ENCODE data around the gene ULK1.

Gene ULK1

DNA sequence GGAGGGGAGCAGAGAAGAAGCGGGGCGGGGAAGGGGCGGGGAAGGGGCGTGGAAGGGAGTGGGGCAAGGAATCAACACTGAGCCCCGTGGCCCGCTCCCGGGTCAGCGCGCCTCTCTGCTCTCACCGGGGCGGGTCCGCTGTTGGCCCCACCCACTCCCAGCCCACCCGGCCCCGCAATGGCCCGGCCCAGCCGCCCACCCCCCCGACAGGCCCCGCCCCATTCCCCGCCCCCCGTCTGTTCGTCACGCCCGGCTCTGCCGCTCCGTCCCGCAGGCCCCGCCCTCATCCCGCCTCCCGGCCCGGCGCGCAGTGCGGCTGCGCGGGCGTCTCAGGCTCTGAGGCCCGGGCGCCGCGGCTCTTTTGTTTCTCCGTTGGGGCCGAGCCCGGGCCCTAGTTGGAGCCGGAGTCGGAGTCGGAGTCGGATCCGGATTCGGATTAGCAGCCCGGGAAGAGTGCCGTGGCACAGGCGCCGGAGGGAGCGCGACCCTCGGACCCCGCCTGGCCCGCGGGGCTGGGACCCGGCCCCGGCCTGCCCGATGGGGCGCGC is at the start of gene ULK1:
TSS of gene ULK1 (plus strand) at position 310 of the 548 bp plus-strand sequence. CDS start 380 bp downstream, outside the sequence.
- H3K27ac ChIP-seq (ENCODE audit: low read length) = no peak within 1 kb of the TSS
- peaks cover 5% of the 10 kb centered on the region for H3K4me1 ChIP-seq (ENCODE audit: control insufficient read depth, low read depth, low read length)
- H3K36me3 ChIP-seq (ENCODE audit: control insufficient read depth, low read depth, low read length) = no peaks in the 10 kb centered on the region

GRCh38 chr12:131844656-131845055 is 49.8 kb upstream of the ULK1 start:
- Histone ChIP-seq H3K4me1 (ENCODE audit: control insufficient read depth, low read depth, low read length) (no peaks in the 10 kb centered on the region), H3K27ac (ENCODE audit: low read length) (no peak overlapping the region), H3K4me3 (ENCODE audit: low read length) (no peak overlapping the region), H3K36me3 (ENCODE audit: control insufficient read depth, low read depth, low read length) (peaks cover 48% of the 10 kb centered on the region), H3K9ac (ENCODE audit: low read length) (no peak overlapping the region), H3K9me3 (ENCODE audit: control insufficient read depth, low read depth, low read length) (no peaks in the 10 kb centered on the region), H3K27me3 (ENCODE audit: control insufficient read depth, insufficient read depth, low read length) (no peaks in the 10 kb centered on the region)

More for the DNA sequence above, at the start of gene ULK1:
- H3K9ac ChIP-seq (ENCODE audit: low read length) = peak within 1 kb of the TSS; percentile 50
- no peaks in the 10 kb centered on the region for H3K27me3 ChIP-seq (ENCODE audit: control insufficient read depth, insufficient read depth, low read length)
- no peaks in the 10 kb centered on the region for H3K9me3 ChIP-seq (ENCODE audit: control insufficient read depth, low read depth, low read length)
- H3K4me3 ChIP-seq (ENCODE audit: low read length) = peak within 1 kb of the TSS; percentile 62

DNA sequence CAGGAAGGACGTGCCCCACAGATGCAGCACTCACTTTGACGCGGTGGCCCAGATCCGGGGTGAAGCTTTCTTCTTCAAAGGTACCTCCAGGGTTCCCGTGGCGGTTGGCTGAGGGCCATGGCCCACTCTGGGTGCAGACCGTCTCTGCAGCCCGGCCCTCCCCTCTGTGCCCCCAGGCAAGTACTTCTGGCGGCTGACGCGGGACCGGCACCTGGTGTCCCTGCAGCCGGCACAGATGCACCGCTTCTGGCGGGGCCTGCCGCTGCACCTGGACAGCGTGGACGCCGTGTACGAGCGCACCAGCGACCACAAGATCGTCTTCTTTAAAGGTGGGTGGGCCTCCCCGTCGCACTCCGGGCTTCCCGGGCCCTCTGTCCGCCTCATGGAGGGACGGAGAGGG is 49.3 kb upstream of the ULK1 start:
- Histone ChIP-seq H3K36me3 (ENCODE audit: control insufficient read depth, low read depth, low read length) (peaks cover 48% of the 10 kb centered on the region), H3K9me3 (ENCODE audit: control insufficient read depth, low read depth, low read length) (no peaks in the 10 kb centered on the region), H3K9ac (ENCODE audit: low read length) (no peak overlapping the region), H3K27me3 (ENCODE audit: control insufficient read depth, insufficient read depth, low read length) (no peaks in the 10 kb centered on the region), H3K27ac (ENCODE audit: low read length) (no peak overlapping the region), H3K4me3 (ENCODE audit: low read length) (no peak overlapping the region), H3K4me1 (ENCODE audit: control insufficient read depth, low read depth, low read length) (no peaks in the 10 kb centered on the region)

GRCh38 chr12:131847456-131847855 is 47.0 kb upstream of the ULK1 start:
- H3K36me3 ChIP-seq (ENCODE audit: control insufficient read depth, low read depth, low read length) = peaks cover 36% of the 10 kb centered on the region
- no peak overlapping the region for H3K4me3 ChIP-seq (ENCODE audit: low read length)
- no peak overlapping the region for H3K27ac ChIP-seq (ENCODE audit: low read length)
- H3K27me3 ChIP-seq (ENCODE audit: control insufficient read depth, insufficient read depth, low read length) = no peaks in the 10 kb centered on the region
- H3K4me1 ChIP-seq (ENCODE audit: control insufficient read depth, low read depth, low read length) = no peaks in the 10 kb centered on the region
- H3K9me3 ChIP-seq (ENCODE audit: control insufficient read depth, low read depth, low read length) = no peaks in the 10 kb centered on the region
- H3K9ac ChIP-seq (ENCODE audit: low read length) = no peak overlapping the region

DNA sequence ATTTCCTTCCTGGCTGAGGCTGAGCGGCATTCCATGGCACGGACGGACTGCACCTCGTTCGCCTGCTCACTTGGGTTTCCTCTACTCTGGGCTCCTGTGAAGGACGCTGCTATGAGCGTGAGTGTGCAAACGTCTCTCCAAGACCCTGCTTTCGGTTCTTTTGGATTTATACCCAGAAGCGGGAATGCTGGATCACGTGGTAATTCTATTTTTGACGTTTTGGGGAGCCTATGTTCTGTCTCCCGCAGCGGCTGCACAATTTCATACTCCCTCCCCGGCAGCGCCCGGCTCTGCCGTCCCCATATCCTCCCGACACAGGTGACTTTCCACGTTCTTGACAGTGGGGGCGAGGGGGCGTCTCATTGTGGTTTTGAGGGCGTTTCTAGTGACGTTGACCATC is 45.7 kb upstream of the ULK1 start:
- H3K9me3 ChIP-seq (ENCODE audit: control insufficient read depth, low read depth, low read length) = no peaks in the 10 kb centered on the region
- peaks cover 30% of the 10 kb centered on the region for H3K36me3 ChIP-seq (ENCODE audit: control insufficient read depth, low read depth, low read length)
- no peaks in the 10 kb centered on the region for H3K4me1 ChIP-seq (ENCODE audit: control insufficient read depth, low read depth, low read length)
- H3K27ac ChIP-seq (ENCODE audit: low read length) = no peak overlapping the region
- H3K9ac ChIP-seq (ENCODE audit: low read length) = no peak overlapping the region
- H3K27me3 ChIP-seq (ENCODE audit: control insufficient read depth, insufficient read depth, low read length) = no peaks in the 10 kb centered on the region
- no peak overlapping the region for H3K4me3 ChIP-seq (ENCODE audit: low read length)

- no peak overlapping the region for H3K9ac ChIP-seq (ENCODE audit: low read length)
- no peak overlapping the region for H3K27ac ChIP-seq (ENCODE audit: low read length)
- H3K9me3 ChIP-seq (ENCODE audit: control insufficient read depth, low read depth, low read length) = no peaks in the 10 kb centered on the region
- H3K36me3 ChIP-seq (ENCODE audit: control insufficient read depth, low read depth, low read length) = peaks cover 22% of the 10 kb centered on the region
- no peaks in the 10 kb centered on the region for H3K4me1 ChIP-seq (ENCODE audit: control insufficient read depth, low read depth, low read length)
- H3K27me3 ChIP-seq (ENCODE audit: control insufficient read depth, insufficient read depth, low read length) = no peaks in the 10 kb centered on the region
- no peak overlapping the region for H3K4me3 ChIP-seq (ENCODE audit: low read length)
Observed at GRCh38 chr12:131849700-131850553, 44.5 kb upstream of the ULK1 start.

DNA sequence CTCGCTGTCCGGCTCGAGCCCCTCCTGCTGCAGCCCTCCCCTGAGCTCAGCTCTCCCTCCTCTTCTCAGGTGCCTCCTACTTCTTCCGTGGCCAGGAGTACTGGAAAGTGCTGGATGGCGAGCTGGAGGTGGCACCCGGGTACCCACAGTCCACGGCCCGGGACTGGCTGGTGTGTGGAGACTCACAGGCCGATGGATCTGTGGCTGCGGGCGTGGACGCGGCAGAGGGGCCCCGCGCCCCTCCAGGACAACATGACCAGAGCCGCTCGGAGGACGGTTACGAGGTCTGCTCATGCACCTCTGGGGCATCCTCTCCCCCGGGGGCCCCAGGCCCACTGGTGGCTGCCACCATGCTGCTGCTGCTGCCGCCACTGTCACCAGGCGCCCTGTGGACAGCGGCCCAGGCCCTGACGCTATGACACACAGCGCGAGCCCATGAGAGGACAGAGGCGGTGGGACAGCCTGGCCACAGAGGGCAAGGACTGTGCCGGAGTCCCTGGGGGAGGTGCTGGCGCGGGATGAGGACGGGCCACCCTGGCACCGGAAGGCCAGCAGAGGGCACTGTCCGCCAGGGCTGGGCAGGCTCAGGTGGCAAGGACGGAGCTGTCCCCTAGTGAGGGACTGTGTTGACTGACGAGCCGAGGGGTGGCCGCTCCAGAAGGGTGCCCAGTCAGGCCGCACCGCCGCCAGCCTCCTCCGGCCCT is 43.4 kb upstream of the ULK1 start:
- Histone ChIP-seq H3K36me3 (ENCODE audit: control insufficient read depth, low read depth, low read length) (peaks cover 17% of the 10 kb centered on the region), H3K9me3 (ENCODE audit: control insufficient read depth, low read depth, low read length) (no peaks in the 10 kb centered on the region), H3K4me1 (ENCODE audit: control insufficient read depth, low read depth, low read length) (peaks cover under 1% of the 10 kb centered on the region), H3K27me3 (ENCODE audit: control insufficient read depth, insufficient read depth, low read length) (peaks cover 3% of the 10 kb centered on the region), H3K27ac (ENCODE audit: low read length) (no peak overlapping the region), H3K9ac (ENCODE audit: low read length) (no peak overlapping the region), H3K4me3 (ENCODE audit: low read length) (no peak overlapping the region)

GRCh38 chr12:131851741-131852550 is 42.5 kb upstream of the ULK1 start:
- H3K36me3 ChIP-seq (ENCODE audit: control insufficient read depth, low read depth, low read length) = peaks cover 10% of the 10 kb centered on the region
- H3K9ac ChIP-seq (ENCODE audit: low read length) = no peak overlapping the region
- no peak overlapping the region for H3K27ac ChIP-seq (ENCODE audit: low read length)
- no peaks in the 10 kb centered on the region for H3K9me3 ChIP-seq (ENCODE audit: control insufficient read depth, low read depth, low read length)
- H3K27me3 ChIP-seq (ENCODE audit: control insufficient read depth, insufficient read depth, low read length) = peaks cover 9% of the 10 kb centered on the region
- H3K4me1 ChIP-seq (ENCODE audit: control insufficient read depth, low read depth, low read length) = peaks cover 5% of the 10 kb centered on the region
- H3K4me3 ChIP-seq (ENCODE audit: low read length) = no peak overlapping the region

DNA sequence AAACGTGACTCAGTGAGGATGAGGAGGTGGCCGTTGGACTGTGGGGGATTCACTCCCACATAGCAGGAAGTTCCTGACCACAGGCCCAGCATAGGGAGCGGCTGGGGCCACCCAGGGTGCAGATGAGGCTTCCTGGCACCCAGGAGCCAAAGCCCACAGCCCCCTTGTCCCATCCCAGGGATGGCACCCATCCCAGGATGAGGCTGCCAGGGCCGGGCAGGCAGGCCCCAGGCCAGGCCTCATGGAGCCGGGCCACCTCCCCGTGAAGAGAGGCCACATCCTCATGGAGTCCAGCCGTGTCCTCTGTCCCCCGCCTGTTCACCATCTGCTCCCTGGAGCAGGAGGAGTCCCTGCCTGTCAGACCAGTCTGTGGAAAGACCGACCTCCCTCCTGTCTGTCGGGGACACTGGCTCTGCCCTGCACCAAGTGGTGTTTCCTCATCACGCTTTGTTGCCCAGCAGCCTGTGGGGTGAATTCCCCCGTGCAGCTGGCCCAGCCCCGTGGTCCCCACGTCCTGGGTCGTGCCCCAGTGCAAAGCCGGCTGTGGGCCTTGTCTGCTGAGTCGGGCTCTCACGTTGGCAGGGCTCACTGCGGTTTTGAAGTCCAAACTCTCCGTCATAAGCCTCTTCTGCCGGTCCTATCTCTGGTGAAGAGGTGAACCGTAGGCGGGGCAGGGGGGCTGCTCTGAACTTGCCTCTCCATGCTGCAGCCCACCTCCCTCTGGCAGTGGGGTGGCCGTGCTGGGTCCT is 41.7 kb upstream of the ULK1 start:
- peaks cover 5% of the 10 kb centered on the region for H3K4me1 ChIP-seq (ENCODE audit: control insufficient read depth, low read depth, low read length)
- H3K4me3 ChIP-seq (ENCODE audit: low read length) = no peak overlapping the region
- H3K27me3 ChIP-seq (ENCODE audit: control insufficient read depth, insufficient read depth, low read length) = peaks cover 9% of the 10 kb centered on the region
- no peak overlapping the region for H3K9ac ChIP-seq (ENCODE audit: low read length)
- H3K36me3 ChIP-seq (ENCODE audit: control insufficient read depth, low read depth, low read length) = peaks cover 10% of the 10 kb centered on the region
- no peak overlapping the region for H3K27ac ChIP-seq (ENCODE audit: low read length)
- H3K9me3 ChIP-seq (ENCODE audit: control insufficient read depth, low read depth, low read length) = no peaks in the 10 kb centered on the region

GRCh38 chr12:131853832-131854797 is 40.3 kb upstream of the ULK1 start:
- Histone ChIP-seq H3K27me3 (ENCODE audit: control insufficient read depth, insufficient read depth, low read length) (peaks cover 13% of the 10 kb centered on the region), H3K9ac (ENCODE audit: low read length) (no peak overlapping the region), H3K9me3 (ENCODE audit: control insufficient read depth, low read depth, low read length) (no peaks in the 10 kb centered on the region), H3K36me3 (ENCODE audit: control insufficient read depth, low read depth, low read length) (peaks cover 6% of the 10 kb centered on the region), H3K27ac (ENCODE audit: low read length) (no peak overlapping the region), H3K4me3 (ENCODE audit: low read length) (no peak overlapping the region), H3K4me1 (ENCODE audit: control insufficient read depth, low read depth, low read length) (peaks cover 5% of the 10 kb centered on the region)
